ENCODE measurements around the gene PDPK1. TPM values are rescaled to one million over a fixed set of nuclear protein-coding genes. Genes with fewer than 3 reads are reported as not detected.

Gene PDPK1
- 22.7 TPM for polyA plus RNA-seq (2013, experiment 1 of 4)
- 25.5 TPM for polyA plus RNA-seq (2013, experiment 2 of 4)
- 14.7 TPM for polyA plus RNA-seq (2013, experiment 3 of 4)
- 17.5 TPM for polyA plus RNA-seq (2013, experiment 4 of 4)

GRCh38 chr16:2537451-2538379, at the start of gene PDPK1:
Gene PDPK1, plus strand, starts transcription at chr16:2538021. Its CDS starts 92 bp downstream, at chr16:2538113.
- no peak within 1 kb of the TSS for H3K27ac ChIP-seq (ENCODE audit: insufficient read depth, low read depth, low read length, poor library complexity, severe bottlenecking)
- no peaks in the 10 kb centered on the region for H3K36me3 ChIP-seq (ENCODE audit: control insufficient read depth, insufficient read depth, low read length)
- H3K4me1 ChIP-seq (ENCODE audit: control insufficient read depth, insufficient read depth, low read length), result no peaks in the 10 kb centered on the region
- no peaks in the 10 kb centered on the region for H3K9me3 ChIP-seq (ENCODE audit: control insufficient read depth, low read length)
- peak within 1 kb of the TSS; percentile 55 for H3K4me3 ChIP-seq (ENCODE audit: insufficient read depth, low read depth, low read length)
- H3K27me3 ChIP-seq (ENCODE audit: control insufficient read depth, insufficient read depth, low read length, poor library complexity, severe bottlenecking), result peaks cover under 1% of the 10 kb centered on the region
- WGBS, 2 experiments, result 1 to 2% methylated on average over 119 to 123 of the region's 126 CpGs

DNA sequence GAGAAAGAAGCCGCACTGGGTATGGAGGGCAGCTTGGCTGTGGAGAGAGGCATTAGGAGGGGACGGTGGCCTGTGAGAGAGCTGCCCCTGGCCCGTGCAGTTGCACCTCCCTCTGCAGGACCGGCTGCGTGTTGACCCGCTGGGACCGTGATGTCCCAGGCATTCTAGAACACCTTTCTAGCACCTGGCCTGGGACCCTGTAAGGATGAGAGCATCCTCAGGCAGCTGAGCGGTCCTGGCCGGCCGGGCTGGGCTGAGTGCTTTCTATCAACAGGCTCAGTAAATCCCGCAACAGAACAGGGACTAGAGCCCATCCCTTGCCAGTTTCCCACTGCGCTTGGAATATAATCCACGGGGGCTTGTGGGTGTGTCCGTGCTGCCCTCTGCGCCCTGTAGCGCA, 48.2 kb upstream of the PDPK1 start:
- Histone ChIP-seq H3K4me3 (ENCODE audit: insufficient read depth, low read depth, low read length) (no peak overlapping the region), H3K36me3 (ENCODE audit: control insufficient read depth, insufficient read depth, low read length) (no peaks in the 10 kb centered on the region), H3K4me1 (ENCODE audit: control insufficient read depth, insufficient read depth, low read length) (peaks cover 4% of the 10 kb centered on the region), H3K27ac (ENCODE audit: insufficient read depth, low read depth, low read length, poor library complexity, severe bottlenecking) (no peak overlapping the region), H3K9me3 (ENCODE audit: control insufficient read depth, low read length) (no peaks in the 10 kb centered on the region), H3K27me3 (ENCODE audit: control insufficient read depth, insufficient read depth, low read length, poor library complexity, severe bottlenecking) (no peaks in the 10 kb centered on the region)
- WGBS, 2 experiments, result 94% methylated on average over 16 of the region's 16 CpGs

DNA sequence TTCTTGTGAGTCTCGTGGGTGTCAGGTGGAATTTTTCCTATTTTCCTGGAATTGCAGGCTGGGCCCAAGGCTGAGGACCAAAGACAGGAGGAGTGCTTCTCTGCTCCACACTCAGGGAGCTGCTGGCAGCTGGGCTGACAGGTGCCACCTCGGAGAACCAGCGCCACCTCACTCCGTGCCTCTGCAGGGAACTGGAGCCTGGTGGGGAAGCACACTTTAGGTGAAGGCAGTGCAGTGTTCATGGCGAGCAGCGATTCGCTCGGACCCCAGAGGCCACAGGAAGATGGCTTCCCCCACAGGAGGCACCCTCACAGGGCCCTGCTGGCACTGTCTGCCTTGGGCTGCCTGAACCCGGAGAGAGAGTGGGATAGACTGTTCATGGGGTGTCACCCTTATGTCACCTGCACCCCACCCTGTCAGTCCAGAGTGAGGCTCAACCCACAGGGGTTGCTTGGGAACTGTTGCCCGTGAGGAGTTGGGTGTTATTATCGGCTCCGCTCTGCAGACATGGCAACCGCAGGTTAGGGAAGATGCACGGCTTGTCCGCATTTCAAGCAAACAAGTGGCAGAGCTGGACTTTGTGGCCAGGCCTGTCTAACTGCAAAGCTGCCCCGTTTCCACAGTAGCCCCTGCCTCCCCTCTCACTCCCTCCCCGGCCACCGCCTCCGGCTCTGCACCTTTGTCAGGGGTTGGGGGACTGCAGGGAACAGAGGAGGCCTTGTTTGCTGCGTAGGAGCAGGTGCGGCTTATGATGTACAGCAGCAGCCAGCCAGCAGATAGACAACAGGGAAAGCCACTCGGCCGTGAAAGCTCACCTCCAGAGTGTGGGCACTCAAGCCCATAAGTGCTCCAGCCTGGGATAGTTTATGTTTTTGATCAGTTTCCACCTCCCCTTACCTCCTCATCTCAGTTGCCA, 47.4 kb upstream of the PDPK1 start:
- Histone ChIP-seq H3K27ac (ENCODE audit: insufficient read depth, low read depth, low read length, poor library complexity, severe bottlenecking) (no peak overlapping the region), H3K4me3 (ENCODE audit: insufficient read depth, low read depth, low read length) (no peak overlapping the region), H3K9me3 (ENCODE audit: control insufficient read depth, low read length) (no peaks in the 10 kb centered on the region), H3K4me1 (ENCODE audit: control insufficient read depth, insufficient read depth, low read length) (peaks cover 4% of the 10 kb centered on the region), H3K27me3 (ENCODE audit: control insufficient read depth, insufficient read depth, low read length, poor library complexity, severe bottlenecking) (no peaks in the 10 kb centered on the region), H3K36me3 (ENCODE audit: control insufficient read depth, insufficient read depth, low read length) (no peaks in the 10 kb centered on the region)
- 92 to 94% methylated on average over 23 of the region's 23 CpGs for WGBS, 2 experiments

DNA sequence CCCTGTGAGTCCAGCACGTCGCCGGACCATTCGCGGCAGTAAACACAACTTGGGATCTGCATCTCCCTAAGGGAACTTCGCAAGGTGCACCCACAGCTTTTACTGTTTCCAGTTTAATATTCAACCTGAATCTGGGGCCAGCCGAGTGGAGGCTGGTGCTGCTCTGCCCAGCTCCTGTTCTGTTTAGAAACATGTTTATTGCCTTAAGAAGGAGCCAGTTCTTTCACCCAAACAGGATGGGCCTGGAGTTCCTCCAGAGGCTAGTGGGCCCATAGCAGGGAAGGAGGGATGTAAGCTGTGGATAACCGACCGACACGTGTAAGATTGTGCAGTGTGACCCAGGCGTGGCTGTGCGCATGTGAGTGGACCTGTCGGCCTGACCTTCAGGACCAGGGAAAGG, 45.5 kb upstream of the PDPK1 start:
- Histone ChIP-seq H3K4me3 (ENCODE audit: insufficient read depth, low read depth, low read length) (no peak overlapping the region), H3K36me3 (ENCODE audit: control insufficient read depth, insufficient read depth, low read length) (peaks cover 3% of the 10 kb centered on the region), H3K27ac (ENCODE audit: insufficient read depth, low read depth, low read length, poor library complexity, severe bottlenecking) (no peak overlapping the region), H3K9me3 (ENCODE audit: control insufficient read depth, low read length) (no peaks in the 10 kb centered on the region), H3K4me1 (ENCODE audit: control insufficient read depth, insufficient read depth, low read length) (no peaks in the 10 kb centered on the region), H3K27me3 (ENCODE audit: control insufficient read depth, insufficient read depth, low read length, poor library complexity, severe bottlenecking) (no peaks in the 10 kb centered on the region)
- WGBS, 2 experiments, result 95 to 96% methylated on average over 13 of the region's 13 CpGs

GRCh38 chr16:2493605-2494004, 44.2 kb upstream of the PDPK1 start:
- Histone ChIP-seq H3K4me1 (ENCODE audit: control insufficient read depth, insufficient read depth, low read length) (no peaks in the 10 kb centered on the region), H3K27ac (ENCODE audit: insufficient read depth, low read depth, low read length, poor library complexity, severe bottlenecking) (no peak overlapping the region), H3K27me3 (ENCODE audit: control insufficient read depth, insufficient read depth, low read length, poor library complexity, severe bottlenecking) (no peaks in the 10 kb centered on the region), H3K36me3 (ENCODE audit: control insufficient read depth, insufficient read depth, low read length) (peaks cover 4% of the 10 kb centered on the region), H3K9me3 (ENCODE audit: control insufficient read depth, low read length) (no peaks in the 10 kb centered on the region), H3K4me3 (ENCODE audit: insufficient read depth, low read depth, low read length) (no peak overlapping the region)
- 94 to 96% methylated on average over 6 of the region's 6 CpGs for WGBS, 2 experiments

- Histone ChIP-seq H3K36me3 (ENCODE audit: control insufficient read depth, insufficient read depth, low read length) (peaks cover 4% of the 10 kb centered on the region), H3K4me3 (ENCODE audit: insufficient read depth, low read depth, low read length) (no peak overlapping the region), H3K4me1 (ENCODE audit: control insufficient read depth, insufficient read depth, low read length) (no peaks in the 10 kb centered on the region), H3K9me3 (ENCODE audit: control insufficient read depth, low read length) (no peaks in the 10 kb centered on the region), H3K27me3 (ENCODE audit: control insufficient read depth, insufficient read depth, low read length, poor library complexity, severe bottlenecking) (no peaks in the 10 kb centered on the region), H3K27ac (ENCODE audit: insufficient read depth, low read depth, low read length, poor library complexity, severe bottlenecking) (no peak overlapping the region)
- WGBS, 2 experiments, result 85 to 96% methylated on average over 4 to 5 of the region's 5 CpGs
Observed at GRCh38 chr16:2494616-2495015, 43.2 kb upstream of the PDPK1 start.

DNA sequence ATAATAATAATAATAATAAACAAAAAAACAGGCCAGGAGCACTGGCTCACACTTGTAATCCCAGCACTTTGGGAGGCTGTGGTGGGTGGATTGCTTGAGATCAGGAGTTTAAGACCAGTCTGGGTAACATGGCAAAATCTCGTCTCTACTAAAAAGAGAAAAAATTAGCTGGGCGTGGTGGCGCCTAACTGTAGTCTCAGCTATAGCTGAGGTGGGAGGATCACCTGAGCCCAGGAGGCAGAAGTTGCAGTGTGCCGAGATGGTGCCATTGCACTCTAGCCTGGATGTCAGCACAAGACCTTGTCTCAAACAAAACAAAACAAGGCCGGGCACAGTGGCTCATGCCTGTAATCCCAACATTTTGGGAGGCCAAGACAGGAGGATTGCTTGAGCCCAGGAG, 42.8 kb upstream of the PDPK1 start:
- peaks cover 4% of the 10 kb centered on the region for H3K36me3 ChIP-seq (ENCODE audit: control insufficient read depth, insufficient read depth, low read length)
- no peak overlapping the region for H3K4me3 ChIP-seq (ENCODE audit: insufficient read depth, low read depth, low read length)
- 94% methylated on average over 5 of the region's 5 CpGs for WGBS, 2 experiments
- no peak overlapping the region for H3K27ac ChIP-seq (ENCODE audit: insufficient read depth, low read depth, low read length, poor library complexity, severe bottlenecking)
- no peaks in the 10 kb centered on the region for H3K4me1 ChIP-seq (ENCODE audit: control insufficient read depth, insufficient read depth, low read length)
- no peaks in the 10 kb centered on the region for H3K27me3 ChIP-seq (ENCODE audit: control insufficient read depth, insufficient read depth, low read length, poor library complexity, severe bottlenecking)
- no peaks in the 10 kb centered on the region for H3K9me3 ChIP-seq (ENCODE audit: control insufficient read depth, low read length)

- no peaks in the 10 kb centered on the region for H3K9me3 ChIP-seq (ENCODE audit: control insufficient read depth, low read length)
- H3K27ac ChIP-seq (ENCODE audit: insufficient read depth, low read depth, low read length, poor library complexity, severe bottlenecking), result no peak overlapping the region
- H3K36me3 ChIP-seq (ENCODE audit: control insufficient read depth, insufficient read depth, low read length), result peaks cover 4% of the 10 kb centered on the region
- H3K4me3 ChIP-seq (ENCODE audit: insufficient read depth, low read depth, low read length), result no peak overlapping the region
- no peaks in the 10 kb centered on the region for H3K27me3 ChIP-seq (ENCODE audit: control insufficient read depth, insufficient read depth, low read length, poor library complexity, severe bottlenecking)
- 95 to 96% methylated on average over 62 of the region's 62 CpGs for WGBS, 2 experiments
- no peaks in the 10 kb centered on the region for H3K4me1 ChIP-seq (ENCODE audit: control insufficient read depth, insufficient read depth, low read length)
Observed at GRCh38 chr16:2496223-2497115, 41.4 kb upstream of the PDPK1 start.

GRCh38 chr16:2497116-2497630, 40.6 kb upstream of the PDPK1 start:
- no peaks in the 10 kb centered on the region for H3K9me3 ChIP-seq (ENCODE audit: control insufficient read depth, low read length)

More at GRCh38 chr16:2497116-2497630, 40.6 kb upstream of the PDPK1 start:
- Histone ChIP-seq H3K27me3 (ENCODE audit: control insufficient read depth, insufficient read depth, low read length, poor library complexity, severe bottlenecking) (no peaks in the 10 kb centered on the region), H3K4me3 (ENCODE audit: insufficient read depth, low read depth, low read length) (no peak overlapping the region), H3K36me3 (ENCODE audit: control insufficient read depth, insufficient read depth, low read length) (peaks cover 4% of the 10 kb centered on the region), H3K4me1 (ENCODE audit: control insufficient read depth, insufficient read depth, low read length) (peaks cover 5% of the 10 kb centered on the region), H3K27ac (ENCODE audit: insufficient read depth, low read depth, low read length, poor library complexity, severe bottlenecking) (no peak overlapping the region)
- WGBS, 2 experiments, result 90 to 91% methylated on average over 21 of the region's 21 CpGs
